Tongue (tissue), 3 donors: ENCODE data around the gene FBXO39. TPM values are rescaled to one million over a fixed set of nuclear protein-coding genes. Genes with fewer than 3 reads are reported as not detected.
"Not testable (repeated sequence)": the region's sequence is repeated elsewhere in the genome, so short reads cannot be mapped to it uniquely, and the experiment has no call there.

ENCODE experiments used
- DNase-seq: peaks from one replicate; pipeline ENCODE4 v3.0.0-alpha.2; 2015
- small RNA-seq: library from RNA; depleted of rRNA; stranded (forward); fragments of <200 nt; gene quantifications from one replicate; pipeline ENCODE3, GENCODE V24; 2014; ENCODE audit warnings: low replicate concordance
- total RNA-seq: library from RNA; depleted of rRNA; stranded (reverse); fragments of >200 nt; gene quantifications from one replicate; pipeline ENCODE4 v1.2.3, GENCODE V29; 2014

The FBXO39 gene
- total RNA-seq, 1 donor from 2014 or later, result not detected

DNA sequence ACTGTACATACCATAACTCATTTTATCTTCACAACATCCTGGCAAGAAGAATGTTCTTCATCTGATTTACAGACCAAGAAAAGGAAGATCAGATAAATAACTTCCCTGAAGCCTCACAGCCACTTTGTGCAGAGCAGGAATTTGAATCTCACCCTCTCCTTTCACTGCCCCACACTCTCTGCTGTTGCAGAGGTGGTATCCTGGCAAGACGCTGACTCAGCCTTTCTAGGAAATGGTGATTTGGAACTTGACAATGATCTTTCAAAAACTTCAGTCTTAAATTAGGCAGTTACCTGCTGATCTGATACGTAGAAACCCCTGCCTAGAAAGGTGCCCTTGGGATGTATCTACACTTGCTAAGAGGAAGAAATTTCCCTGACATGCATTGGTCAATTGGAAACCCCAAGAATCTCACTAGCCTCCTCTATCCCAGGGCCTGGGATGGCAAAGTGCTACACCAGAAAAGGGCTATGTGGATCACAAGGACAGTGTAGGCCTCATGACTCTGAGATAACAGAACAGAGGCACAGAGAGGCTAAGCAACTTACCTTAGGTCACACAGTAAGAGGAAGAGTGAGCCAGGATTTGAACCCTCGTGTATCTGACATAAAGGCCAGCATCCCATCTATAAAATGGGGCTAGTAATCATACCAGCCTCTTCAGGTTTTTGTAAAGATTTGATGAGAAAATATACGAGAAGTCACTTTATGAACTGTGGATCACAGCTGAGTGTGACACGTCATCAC lies 17.9 kb downstream of the FBXO39 start:
- no peak for DNase-seq

DNA sequence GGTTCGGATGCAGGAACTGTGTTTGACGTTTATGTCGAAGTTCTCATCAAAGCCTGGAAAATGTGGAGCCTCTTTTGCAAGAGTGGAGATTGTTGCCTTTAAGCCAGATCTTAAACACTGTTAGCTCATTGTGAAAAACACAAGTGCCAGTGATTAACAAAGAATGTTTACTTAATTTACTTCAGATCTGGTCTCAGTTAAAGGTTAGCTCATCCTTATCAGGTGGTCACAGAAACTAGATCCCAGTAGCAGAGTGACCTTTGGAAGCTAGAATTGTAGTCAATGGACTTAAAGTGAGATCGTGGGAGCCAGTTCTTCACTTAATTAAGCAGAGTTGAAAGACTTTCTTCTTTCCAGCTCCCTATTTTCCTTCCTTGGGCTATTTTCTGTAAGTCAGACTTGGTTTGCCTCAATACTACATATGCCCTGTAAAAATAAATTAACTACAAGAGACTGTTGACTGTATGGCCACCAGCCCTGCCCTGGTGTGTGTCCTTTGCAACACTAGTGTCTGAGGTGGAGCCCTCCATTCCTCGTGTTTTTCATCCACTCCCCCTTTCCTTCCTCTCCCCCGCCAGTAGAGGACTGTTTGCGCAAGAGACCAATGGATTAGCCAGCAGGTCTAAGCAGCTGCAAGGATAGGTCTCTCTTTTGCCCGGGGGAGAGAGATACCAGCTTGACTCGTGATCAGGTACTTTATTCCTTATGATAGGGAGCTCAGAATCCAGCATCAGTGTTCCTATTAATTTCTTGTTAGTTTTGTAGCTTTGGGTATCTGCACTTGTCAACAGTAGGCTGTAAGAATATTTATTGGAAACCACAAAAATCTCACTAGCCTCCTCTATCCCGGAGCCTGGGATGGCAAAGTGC lies 20.2 kb downstream of the FBXO39 start:
- DNase-seq, result no peak

DNA sequence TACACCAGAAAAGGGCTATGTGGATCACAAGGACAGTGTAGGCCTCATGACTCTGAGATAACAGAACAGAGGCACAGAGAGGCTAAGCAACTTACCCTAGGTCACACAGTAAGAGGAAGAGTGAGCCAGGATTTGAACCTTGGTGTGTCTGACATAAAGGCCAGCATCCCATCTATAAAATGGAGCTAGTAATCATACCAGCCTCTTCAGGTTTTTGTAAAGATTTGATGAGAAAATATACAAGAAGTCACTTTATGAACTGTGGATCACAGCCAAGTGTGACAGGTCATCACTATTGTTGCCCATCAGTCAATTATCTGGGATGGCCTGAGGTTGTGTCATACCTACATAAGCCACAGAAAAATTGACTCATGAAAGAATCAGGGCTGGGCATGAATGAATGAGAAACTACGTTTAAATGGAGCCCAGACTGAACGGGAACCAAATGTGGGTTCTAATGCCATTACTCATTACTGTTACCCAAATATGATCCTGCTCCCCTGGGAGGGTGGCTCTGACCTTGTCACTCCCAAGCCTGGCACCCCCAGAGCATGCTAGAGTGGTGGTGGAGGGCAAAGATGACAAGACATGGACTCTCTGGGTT lies 21.0 kb downstream of the FBXO39 start:
- no peak for DNase-seq

- no peak for DNase-seq
These were observed 21.8 kb downstream of the FBXO39 start for GRCh38 chr17:6797718-6798351.

- no peak for DNase-seq
These were observed 23.7 kb downstream of the FBXO39 start for GRCh38 chr17:6799738-6800137.

DNA sequence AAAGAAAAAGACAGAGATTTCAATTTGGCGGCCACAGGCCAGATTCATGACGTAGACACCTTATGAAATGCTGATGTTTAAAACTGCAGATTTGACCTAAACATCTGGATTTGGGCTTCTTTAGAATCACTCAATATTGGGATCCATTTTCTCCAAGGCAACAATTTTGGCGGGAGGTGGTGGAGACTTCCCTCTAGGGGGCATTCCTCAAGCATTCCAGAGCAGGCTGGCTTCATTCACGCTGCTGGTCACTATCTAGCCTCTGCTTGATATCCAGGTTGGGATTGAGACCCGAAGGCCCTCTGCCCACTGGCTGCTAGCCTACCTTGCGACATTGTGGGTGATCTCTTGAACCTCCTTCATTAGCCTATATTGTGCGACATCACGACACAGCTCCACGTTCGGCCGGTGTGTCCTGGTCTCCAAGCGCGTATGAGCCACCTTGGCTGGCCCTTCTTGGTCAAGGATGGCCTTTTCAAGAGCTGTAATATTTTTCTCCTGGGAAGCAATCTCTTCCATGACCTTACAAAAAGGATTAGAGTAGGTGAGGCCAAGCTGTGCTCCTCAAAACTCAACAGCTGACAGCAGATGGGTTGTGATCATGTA lies 24.5 kb downstream of the FBXO39 start:
- DNase-seq, result no peak

- no peak for DNase-seq
These were observed 35.5 kb downstream of the FBXO39 start for GRCh38 chr17:6811510-6811909.

DNA sequence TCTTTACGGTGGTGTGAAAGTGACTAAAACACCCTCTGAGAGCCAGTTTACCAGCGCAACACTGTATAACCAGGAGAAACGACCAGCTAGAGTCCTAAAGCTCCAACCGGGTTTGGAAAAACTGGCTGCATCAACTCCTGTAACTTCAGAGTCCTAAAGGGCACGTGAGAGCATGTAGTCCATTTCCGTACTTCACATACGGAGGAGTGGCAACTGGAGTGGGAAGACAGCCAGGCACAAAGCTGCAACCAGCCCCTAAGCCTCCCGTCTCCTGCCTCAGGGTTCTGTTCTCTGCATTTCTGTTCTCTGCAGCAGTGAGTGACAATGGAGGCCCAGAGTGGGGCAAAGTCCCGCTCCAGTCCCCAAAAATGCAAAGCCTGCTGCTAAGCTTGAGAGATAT lies 36.3 kb downstream of the FBXO39 start:
- no peak for DNase-seq

GRCh38 chr17:6815775-6816174 lies 39.8 kb downstream of the FBXO39 start:
- DNase-seq, result no peak

- DNase-seq, result not testable (repeated sequence)
These were observed 40.4 kb downstream of the FBXO39 start for GRCh38 chr17:6816368-6816767.

- DNase-seq, result no peak
These were observed 42.9 kb downstream of the FBXO39 start for GRCh38 chr17:6818938-6819337.

- no peak for DNase-seq
These were observed 47.0 kb downstream of the FBXO39 start for GRCh38 chr17:6823011-6823442.

DNA sequence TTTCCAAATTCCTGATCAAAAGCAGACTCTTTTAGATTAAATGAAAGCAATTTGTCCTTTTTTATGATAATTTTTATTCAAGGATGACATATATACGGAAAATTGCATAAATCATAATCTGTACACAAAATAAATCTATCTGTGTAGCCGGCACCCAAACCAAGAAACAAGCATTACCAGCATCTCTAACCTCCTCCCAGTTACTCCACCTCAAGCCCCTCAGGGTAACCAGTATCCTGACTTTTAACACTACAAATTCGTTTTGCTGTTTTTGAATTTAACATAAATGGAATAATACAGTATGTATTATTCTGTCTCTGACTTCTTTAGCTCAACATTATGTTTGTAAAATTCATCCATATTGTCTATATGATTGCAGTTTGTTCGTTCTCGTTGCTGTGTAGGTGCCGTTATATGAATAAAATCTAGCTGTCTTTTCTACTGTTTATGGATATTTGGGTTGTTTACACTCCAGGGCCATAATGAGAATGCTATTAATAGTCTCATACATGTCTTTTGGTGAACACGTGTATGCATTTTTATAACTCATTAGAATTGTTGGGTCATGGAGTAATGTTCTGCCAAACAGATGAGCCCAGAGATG lies 54.5 kb downstream of the FBXO39 start:
- no peak for DNase-seq

- peak; percentile 87 for DNase-seq
These were observed 55.7 kb downstream of the FBXO39 start, which contains the start of gene TEKT1 for GRCh38 chr17:6831661-6832263. Gene TEKT1, minus strand, starts transcription at chr17:6831729. Its CDS starts 1,353 bp downstream, at chr17:6830376.

Small RNA genes within 50 kb of the gene (small RNA-seq; reads per million reads assigned to genes)
- not detected for gene AC004706.2

Other genes starting within 250 kb of the FBXO39 start
- 7.2 TPM for gene PITPNM3, start 219.7 kb upstream of the FBXO39 start, total RNA-seq
- gene KIAA0753, start 135.5 kb upstream of the FBXO39 start, total RNA-seq, result 16.8 TPM
- 36.6 TPM for gene TXNDC17, start 135.2 kb upstream of the FBXO39 start, total RNA-seq
- gene MED31, start 124.6 kb upstream of the FBXO39 start, total RNA-seq, result 8.7 TPM
- 0.72 TPM for gene C17orf100, start 124.5 kb upstream of the FBXO39 start, total RNA-seq
- not detected for gene SLC13A5, start 62.8 kb upstream of the FBXO39 start, total RNA-seq
- 19.7 TPM for gene XAF1, start 20.2 kb upstream of the FBXO39 start, total RNA-seq
- gene TEKT1, start 55.5 kb downstream of the FBXO39 start, total RNA-seq, result not detected
- gene ALOX12, start 219.8 kb downstream of the FBXO39 start, total RNA-seq, result 12.2 TPM
- 41.0 TPM for gene RNASEK, start 236.4 kb downstream of the FBXO39 start, total RNA-seq
- 14.9 TPM for gene BCL6B, start 246.8 kb downstream of the FBXO39 start, total RNA-seq